T-helper 22 cell (primary cell): ENCODE measurements around the gene TRPM8.

Source experiments
- DNase-seq: peaks from one replicate; pipeline ENCODE4 v3.0.0-alpha.2; 2020; ENCODE audit warnings: low read depth

The TRPM8 gene

DNA sequence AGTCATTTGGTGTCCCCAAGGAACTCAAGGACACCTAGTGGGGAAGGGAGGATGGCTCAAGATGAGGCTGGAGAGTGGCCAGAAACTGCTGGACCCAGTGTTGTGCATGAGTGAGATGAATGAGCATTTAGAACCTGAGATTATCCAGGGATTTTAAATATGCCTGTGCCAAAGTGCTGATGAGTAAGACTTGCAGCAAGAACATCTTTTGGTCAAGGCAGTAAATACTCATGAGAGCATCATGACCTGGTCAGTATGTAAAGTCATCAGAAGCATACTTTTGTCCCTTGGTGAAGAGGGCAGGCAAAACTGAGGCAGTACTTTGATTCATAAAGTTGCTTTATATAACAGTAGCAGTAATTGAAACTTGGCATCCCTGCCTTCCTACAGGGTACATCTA lies 130.2 kb downstream of the TRPM8 start:
- DNase-seq: no peak

DNA sequence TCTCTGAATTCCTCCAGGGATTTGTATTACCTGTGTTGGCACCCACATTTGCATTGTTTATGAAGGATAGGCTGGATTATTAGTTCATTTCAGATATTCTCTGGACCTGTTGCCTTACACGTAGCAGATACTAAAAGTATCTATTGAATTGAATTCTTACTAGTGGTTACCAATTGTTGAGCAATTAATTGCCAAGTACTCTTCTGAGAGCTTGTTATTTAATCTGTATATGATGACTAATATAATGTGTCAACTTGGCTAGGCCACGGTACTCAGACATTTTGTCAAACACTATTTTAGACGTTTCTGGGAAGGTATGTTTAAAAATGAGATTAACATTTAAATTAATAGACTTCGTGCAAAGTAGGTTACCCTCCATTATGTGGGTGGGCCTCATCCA lies 130.9 kb downstream of the TRPM8 start:
- no peak for DNase-seq

DNA sequence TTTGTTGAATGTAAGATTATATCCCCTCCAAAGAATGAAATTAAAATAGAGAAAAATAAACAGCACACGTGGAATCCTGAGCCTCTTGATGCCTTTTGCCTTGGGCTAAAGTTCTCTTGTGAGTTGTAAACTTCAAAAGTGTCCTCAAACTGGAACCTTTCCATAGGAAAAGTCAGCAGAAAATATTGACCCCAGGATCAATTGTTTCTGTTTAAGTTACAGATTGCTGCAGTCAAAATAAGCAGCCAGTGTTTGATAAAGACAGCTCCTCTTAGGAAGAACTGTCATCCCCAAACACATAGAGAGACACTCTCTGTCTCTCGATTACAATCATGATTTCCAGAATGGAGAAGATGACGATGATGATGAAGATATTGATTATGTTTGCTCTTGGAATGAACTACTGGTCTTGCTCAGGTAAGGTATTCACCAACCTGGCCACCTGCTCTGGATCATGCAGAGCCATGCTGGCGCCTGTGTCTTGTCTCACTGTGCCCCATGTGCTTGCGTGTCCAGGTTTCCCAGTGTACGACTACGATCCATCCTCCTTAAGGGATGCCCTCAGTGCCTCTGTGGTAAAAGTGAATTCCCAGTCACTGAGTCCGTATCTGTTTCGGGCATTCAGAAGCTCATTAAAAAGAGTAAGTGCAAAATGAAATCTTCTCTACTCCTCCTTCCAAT lies 133.4 kb downstream of the TRPM8 start, which contains the start of gene SPP2:
Gene SPP2, plus strand, starts transcription at position 248 of the 681 bp plus-strand sequence. Its CDS starts 85 bp downstream, at position 333.
- no peak for DNase-seq

DNA sequence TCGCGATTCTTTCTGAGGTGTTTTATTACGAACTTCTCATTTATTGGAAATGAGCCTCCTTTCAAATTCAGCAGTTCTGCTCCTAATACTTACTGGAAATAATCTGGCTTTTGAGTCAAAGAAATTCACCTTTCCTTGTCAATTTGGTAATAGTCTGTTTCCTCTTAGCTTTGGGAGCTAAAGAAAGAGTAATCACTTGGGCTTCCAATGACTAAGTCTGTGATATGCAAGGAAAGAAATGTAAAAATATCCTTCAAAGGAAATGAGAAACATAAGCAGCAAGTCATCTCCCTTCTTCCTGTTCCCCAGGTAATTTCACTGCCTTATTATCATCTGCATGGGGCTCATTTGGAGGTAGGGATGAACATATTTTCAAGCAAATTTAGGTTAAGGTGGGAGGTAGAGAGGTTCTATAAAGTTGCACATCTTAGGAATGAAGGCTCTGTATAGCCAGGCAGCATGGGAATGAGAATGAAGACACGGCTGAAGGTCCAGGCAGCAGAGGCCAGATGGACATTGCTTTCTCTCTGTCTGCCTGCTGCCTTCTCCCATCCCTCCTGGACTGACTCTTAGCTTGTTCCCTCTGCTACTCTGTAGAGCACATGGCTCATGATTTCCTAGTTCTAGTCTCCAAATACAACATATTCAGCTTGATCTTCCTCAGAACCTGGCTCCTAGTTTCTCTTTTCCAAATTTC lies 134.3 kb downstream of the TRPM8 start:
- DNase-seq: no peak

DNA sequence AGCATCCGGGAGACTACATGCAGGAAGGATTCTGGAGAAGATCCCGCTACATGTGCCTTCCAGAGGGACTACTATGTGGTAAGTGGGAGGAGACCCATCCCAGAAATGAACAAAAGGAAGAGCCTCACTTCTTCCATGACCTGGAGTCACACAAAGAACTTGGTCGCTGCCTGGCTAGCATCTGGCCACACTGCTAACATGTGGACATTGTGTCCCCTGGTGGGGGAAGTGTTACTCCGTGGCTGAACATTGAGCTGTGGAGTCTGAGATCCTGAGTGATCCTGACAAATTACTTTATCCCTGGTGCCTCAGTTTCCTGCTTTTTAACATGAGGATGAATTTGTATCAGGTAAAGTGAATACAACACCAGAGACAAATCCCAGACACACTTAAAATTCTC lies 141.7 kb downstream of the TRPM8 start:
- no peak for DNase-seq

DNA sequence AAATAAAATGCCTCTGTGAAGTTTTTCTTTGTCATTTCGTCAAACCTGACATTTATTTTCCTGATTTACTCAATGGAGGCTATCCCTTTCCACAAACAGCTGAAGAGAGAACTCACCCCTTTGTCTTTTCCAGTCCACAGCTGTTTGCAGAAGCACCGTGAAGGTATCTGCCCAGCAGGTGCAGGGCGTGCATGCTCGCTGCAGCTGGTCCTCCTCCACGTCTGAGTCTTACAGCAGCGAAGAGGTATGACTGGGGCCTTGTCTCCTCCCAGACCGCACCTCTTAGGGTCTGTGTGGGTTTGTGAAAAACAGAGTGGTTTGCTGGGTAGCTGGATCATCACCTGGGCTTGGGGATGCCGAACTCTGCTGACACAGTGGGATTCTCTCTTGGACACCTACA lies 143.1 kb downstream of the TRPM8 start:
- no peak for DNase-seq

DNA sequence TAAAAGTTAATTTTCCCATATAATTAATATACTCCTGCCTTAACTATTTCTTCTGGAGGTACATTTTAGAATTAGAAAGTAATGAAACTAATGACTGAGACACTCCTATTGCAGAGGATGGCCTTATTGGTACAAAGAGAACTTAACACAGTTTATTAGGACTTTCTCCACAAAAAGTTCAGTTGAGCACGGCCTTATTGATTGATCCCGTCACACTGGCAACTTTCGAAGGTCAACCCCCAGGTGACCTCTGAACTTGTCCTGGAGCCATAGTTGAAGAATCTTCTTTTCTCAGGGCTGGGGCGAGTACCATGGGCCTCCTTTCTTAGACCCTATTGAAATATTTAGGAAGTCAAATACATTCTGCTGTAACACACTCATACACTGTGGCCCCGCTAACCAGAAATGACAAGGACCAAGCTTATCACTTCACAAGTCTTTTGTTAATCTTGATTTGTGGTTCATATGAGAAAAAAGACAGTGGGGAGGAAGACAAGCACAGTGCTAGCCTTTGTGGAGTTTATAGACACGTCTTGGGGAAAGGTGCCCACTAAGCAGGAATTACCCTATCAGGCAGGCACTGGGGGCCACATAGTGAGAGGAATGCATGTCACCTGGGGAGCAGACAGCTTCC lies 144.6 kb downstream of the TRPM8 start:
- DNase-seq: no peak

DNA sequence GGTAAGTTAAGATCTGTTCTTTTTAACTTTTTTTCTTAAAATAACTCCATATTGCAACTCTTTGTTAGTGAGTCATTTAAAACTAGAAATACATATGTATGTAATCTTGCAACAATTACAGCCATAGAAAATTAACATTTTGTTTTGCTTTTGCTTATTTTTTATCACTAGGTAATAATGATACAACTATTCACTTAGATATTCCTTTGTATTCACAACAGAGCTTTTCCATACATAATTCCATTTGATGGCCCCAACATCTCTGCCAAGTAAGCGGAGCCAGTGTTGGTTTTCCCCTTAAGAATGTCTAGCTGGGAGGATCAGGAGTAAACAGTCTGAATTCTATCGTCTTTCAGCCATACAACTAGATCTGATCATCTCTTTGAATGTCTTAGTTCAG lies 149.4 kb downstream of the TRPM8 start:
- DNase-seq: no peak
